Endothelial cell of umbilical vein (primary cell): Measurements from ENCODE around the gene SMCHD1. TPM values are rescaled to one million over a fixed set of nuclear protein-coding genes. Genes with fewer than 3 reads are reported as not detected.

Experiments used
- BruUV-seq: library from RNA; stranded (reverse); fragments of 400-500 nt; replicated peaks from 2 replicates; lab custom pipeline; 2021; lab: Mats Ljungman, UMichigan
- CTCF ChIA-PET: fragments of 300-600, 350-600 bp; sonication (Branson Sonifier 250); formaldehyde crosslinking; loops from one replicate; lab custom pipeline; 2021; ENCODE audit warnings: antibody characterized with exemption, inconsistent platforms; lab: Charles Lee
- POLR2A ChIA-PET: fragments of 300-600, 350-600 bp; sonication (Branson Sonifier 250); formaldehyde crosslinking; loops from one replicate; lab custom pipeline; 2021; ENCODE audit warnings: antibody characterized with exemption, inconsistent platforms; lab: Charles Lee
- DNase-seq: peaks from one replicate; pipeline ENCODE4 v3.0.0-alpha.2; 2011; ENCODE audit warnings: low read depth, low spot score
- FAIRE-seq: peaks from 2 replicates; lab custom pipeline; 2011; peaks lifted over from hg19 to GRCh38; lab: Jason Lieb, UNC
- H2AFZ ChIP-seq: 2 replicates; pipeline ENCODE4 v1.6.0; 2012; ENCODE audit warnings: low read depth, low read length, control low read depth, inconsistent platforms
- H3K27ac ChIP-seq: 2 replicates; pipeline ENCODE4 v1.5.1; 2011; ENCODE audit warnings: low read depth, mild to moderate bottlenecking, control low read depth, low read length, moderate library complexity; ENCODE audit not compliant: insufficient read depth
- H3K27me3 ChIP-seq, 2 experiments: 2 replicates each; pipeline versions ENCODE4 v1.6.0 to v1.6.1; 2011; ENCODE audit warnings: low read length in 2 of 2, mixed read lengths in 1 of 2; ENCODE audit not compliant: control insufficient read depth in 2 of 2, insufficient read depth in 2 of 2
- H3K36me3 ChIP-seq, 2 experiments: 2 replicates in 1 of 2; 3 replicates in 1 of 2; pipeline ENCODE4 v1.5.1; 2011; ENCODE audit warnings: low read length in 2 of 2, mild to moderate bottlenecking in 1 of 2, moderate library complexity in 1 of 2; ENCODE audit not compliant: control insufficient read depth in 2 of 2, insufficient read depth in 2 of 2; ENCODE audit errors: extremely low read depth in 1 of 2
- H3K4me1 ChIP-seq: 3 replicates; pipeline ENCODE4 v1.5.1; 2011; ENCODE audit warnings: mild to moderate bottlenecking, low read length; ENCODE audit not compliant: control insufficient read depth, insufficient read depth; ENCODE audit errors: extremely low read depth
- H3K4me2 ChIP-seq: 2 replicates; pipeline ENCODE4 v1.6.1; 2011; ENCODE audit warnings: low read length, control low read depth, mixed read lengths; ENCODE audit not compliant: insufficient read depth
- H3K4me3 ChIP-seq, 3 experiments: fragments of 200-600 bp in 1 of 3; sonication (generic), shearing (Covaris generic) in 1 of 3; replicated peaks in 1 of 3; 2 replicates each; pipeline ENCODE4 v1.5.1; 2011 to 2016; ENCODE audit warnings: control low read depth in 3 of 3, low read length in 3 of 3, mild to moderate bottlenecking in 2 of 3, inconsistent platforms in 1 of 3, low read depth in 1 of 3, moderate library complexity in 1 of 3; ENCODE audit not compliant: insufficient read depth in 1 of 3
- H3K79me2 ChIP-seq: 2 replicates; pipeline ENCODE4 v1.6.0; 2012; ENCODE audit warnings: low read length, inconsistent platforms; ENCODE audit not compliant: control insufficient read depth, insufficient read depth
- H3K9ac ChIP-seq: replicated peaks from 2 replicates; pipeline ENCODE3; 2011; ENCODE audit warnings: low read length, control low read depth; ENCODE audit not compliant: insufficient read depth; ENCODE audit errors: extremely low read depth
- H3K9me1 ChIP-seq: replicated peaks from 3 replicates; pipeline ENCODE4 v1.6.0; 2011; ENCODE audit warnings: mild to moderate bottlenecking, low read length; ENCODE audit not compliant: control insufficient read depth, insufficient read depth; ENCODE audit errors: extremely low read depth
- H3K9me3 ChIP-seq: replicated peaks from 2 replicates; pipeline ENCODE4 v1.5.1; 2012; ENCODE audit warnings: low read length, inconsistent platforms; ENCODE audit not compliant: control insufficient read depth, insufficient read depth
- H4K20me1 ChIP-seq: replicated peaks from 2 replicates; pipeline ENCODE3; 2011; ENCODE audit warnings: mild to moderate bottlenecking, low read length; ENCODE audit not compliant: control insufficient read depth, insufficient read depth; ENCODE audit errors: extremely low read depth
- CTCF ChIP-seq, 2 donors: IDR thresholded peaks; 1 replicate in 1 of 2; 2 replicates in 1 of 2; pipeline ENCODE4 v1.5.1; 2011; ENCODE audit warnings: low read length in 2 of 2, mild to moderate bottlenecking in 2 of 2, moderate library complexity in 2 of 2, control low read depth in 1 of 2, inconsistent platforms in 1 of 2, low read depth in 1 of 2; ENCODE audit not compliant: insufficient read depth in 1 of 2; ENCODE audit errors: extremely low read depth in 1 of 2
- FOS ChIP-seq: IDR thresholded peaks from 2 replicates; pipeline ENCODE4 v1.6.1; 2011; ENCODE audit warnings: mild to moderate bottlenecking, low read length, moderate library complexity, borderline replicate concordance; ENCODE audit not compliant: insufficient read depth
- MAX ChIP-seq: IDR thresholded peaks from 2 replicates; pipeline ENCODE4 v1.6.1; 2011; ENCODE audit not compliant: insufficient read depth, insufficient read length
- POLR2A ChIP-seq: IDR thresholded peaks from 2 replicates; pipeline ENCODE4 v1.6.1; 2012; ENCODE audit warnings: low read depth, mild to moderate bottlenecking, control low read depth, low read length
- POLR2AphosphoS5 ChIP-seq: IDR thresholded peaks from 2 replicates; pipeline ENCODE4 v1.6.1; 2012; ENCODE audit warnings: low read depth, mild to moderate bottlenecking, control low read depth, low read length, moderate library complexity; ENCODE audit not compliant: insufficient read depth
- dilution Hi-C: fragments of 300-500 bp; cut with MboI; formaldehyde crosslinking; loops from one replicate; pipeline ENCODE4 v1.15.0; 2019; ENCODE audit warnings: low sequenced_read_pairs; ENCODE audit not compliant: extremely low pct_ligation_motif_present
- intact Hi-C: fragments of 100-400 bp; cut with micrococcal nuclease; formaldehyde crosslinking; loops from one replicate; pipeline ENCODE4 v1.10.0; 2022
- polyA plus RNA-seq, 4 experiments: library from polyadenylated mRNA; depleted of rRNA in 3 of 4; stranded (reverse) in 3 of 4; unstranded in 1 of 4; fragments of >200 nt; gene quantifications; 2 replicates each; pipeline versions ENCODE4 v1.2.1 to v1.2.3, GENCODE V29; 2011 to 2012; ENCODE audit warnings: missing spikeins in 1 of 4
- total RNA-seq: library from RNA; stranded (reverse); gene quantifications from 2 replicates; pipeline ENCODE4 v1.2.3, GENCODE V29; 2021

SMCHD1 gene
- total and polyA plus RNA-seq, 2 donors (not counting 3 experiments of a cell fraction or from before 2014, with no cell fraction given): 7.4 to 39.9 TPM

- DNase-seq (no peak), FAIRE-seq (no peak)
- CTCF ChIA-PET: no interaction called here
- Histone ChIP-seq H3K9me3 (no peaks in the 10 kb centered on the region), H3K27ac (no peak overlapping the region), H3K9ac (no peak overlapping the region), H3K4me2 (no peak overlapping the region), H3K4me1 (no peaks in the 10 kb centered on the region), H3K27me3 (no peaks in the 10 kb centered on the region), H3K36me3 (no peaks in the 10 kb centered on the region), H2AFZ (no peak overlapping the region), H3K4me3 (no peak overlapping the region), H3K9me1 (no peaks in the 10 kb centered on the region), H4K20me1 (no peaks in the 10 kb centered on the region), H3K79me2 (no peaks in the 10 kb centered on the region)
- dilution Hi-C loops (no loop called here), intact Hi-C loops (no loop called here)
- TF ChIP-seq FOS (no peak), POLR2A (no peak), CTCF (IDR thresholded peaks at IDR 0.05; ENCODE audit: extremely low read depth in 1 of 2, insufficient read depth in 1 of 2, low read depth in 1 of 2, low read length in 2 of 2) (no peak), MAX (no peak)
- BruUV-seq: no TSS peak
- POLR2A ChIA-PET: no interaction called here
Measured at GRCh38 chr18:2824865-2825264, 169.3 kb downstream of the SMCHD1 start.

- H3K9me3 ChIP-seq: no peaks in the 10 kb centered on the region
- H3K4me3 ChIP-seq: no peak overlapping the region
- no TSS peak for BruUV-seq
- no peak for FAIRE-seq
- no peak overlapping the region for H3K27ac ChIP-seq
- H3K9ac ChIP-seq: no peak overlapping the region
- no peaks in the 10 kb centered on the region for H4K20me1 ChIP-seq
- H3K27me3 ChIP-seq: peaks cover 0 to 1% of the 10 kb centered on the region in 2 experiments
- no peaks in the 10 kb centered on the region for H3K79me2 ChIP-seq
- dilution Hi-C loops (no loop called here), intact Hi-C loops (no loop called here)
- H3K4me1 ChIP-seq: no peaks in the 10 kb centered on the region
- TF ChIP-seq POLR2AphosphoS5 (no peak), CTCF (IDR thresholded peaks at IDR 0.05; ENCODE audit: extremely low read depth in 1 of 2, insufficient read depth in 1 of 2, low read depth in 1 of 2, low read length in 2 of 2) (no peak), POLR2A (no peak), FOS (no peak)
- DNase-seq: no peak
- H3K4me2 ChIP-seq: no peak overlapping the region
- no peaks in the 10 kb centered on the region for H3K36me3 ChIP-seq
- no peak overlapping the region for H2AFZ ChIP-seq
- CTCF ChIA-PET: no interaction called here
- H3K9me1 ChIP-seq: no peaks in the 10 kb centered on the region
- POLR2A ChIA-PET: no interaction called here
Measured at GRCh38 chr18:2825613-2826175, 170.2 kb downstream of the SMCHD1 start.
